ENCODE results near the gene BCL6. TPM values are rescaled to one million over a fixed set of nuclear protein-coding genes. Genes with fewer than 3 reads are reported as not detected.

The BCL6 gene
- total and polyA plus RNA-seq, 2 experiments from 2014 or later, result 2.6 to 5.9 TPM

- no peak for TF ChIP-seq ZNF462 (CRISPR knock-in tag; IDR thresholded peaks at IDR 0.05)
- TF ChIP-seq JUNB (IDR thresholded peaks at IDR 0.05; ENCODE audit: unreplicated experiment), result no peak
- no peak for TF ChIP-seq ETS1 (IDR thresholded peaks at IDR 0.05)
These were observed 19.5 kb downstream of the BCL6 start (continued) for GRCh38 chr3:187725653-187726370.

GRCh38 chr3:187725224-187725623 is 20.0 kb downstream of the BCL6 start:
- H3K4me2 ChIP-seq, result no peak overlapping the region
- H3K4me1 ChIP-seq (ENCODE audit: insufficient read depth), result peaks cover 7% of the 10 kb centered on the region; the same call in 1 of the 2 replicates
- peaks cover 9% of the 10 kb centered on the region; the same call in 1 of the 2 replicates for H3K36me3 ChIP-seq (ENCODE audit: insufficient read depth)
- no peaks in the 10 kb centered on the region for H3K27me3 Mint-ChIP-seq (ENCODE audit: insufficient read depth, low read depth, poor library complexity)
- peaks cover 10% of the 10 kb centered on the region for H3K4me1 Mint-ChIP-seq
- H3K4me3 ChIP-seq, result no peak overlapping the region
- no peak overlapping the region for H3K4me3 Mint-ChIP-seq
- no peak overlapping the region for H3K27ac ChIP-seq (ENCODE audit: low read depth)
- no peak overlapping the region for H3K27ac Mint-ChIP-seq
- H3K9me2 ChIP-seq (ENCODE audit: insufficient read depth), result no peaks in the 10 kb centered on the region
- H3F3A ChIP-seq (replicated peaks; ENCODE audit: low read depth), result no peaks in the 10 kb centered on the region; the same call in 1 of the 2 replicates
- H3K27me3 ChIP-seq (ENCODE audit: insufficient read depth), result no peaks in the 10 kb centered on the region
- H3K9me3 Mint-ChIP-seq, result no peaks in the 10 kb centered on the region; the same call in 2 of the 3 replicates
- ATAC-seq, result no peak
- H2AFZ ChIP-seq, result no peak overlapping the region
- H3K79me2 ChIP-seq (replicated peaks; ENCODE audit: insufficient read depth), result no peaks in the 10 kb centered on the region
- H3K36me3 Mint-ChIP-seq (ENCODE audit: low read depth), result peaks cover 54% of the 10 kb centered on the region
- no peaks in the 10 kb centered on the region for H4K20me1 ChIP-seq (replicated peaks; ENCODE audit: insufficient read depth)
- no peak for DNase-seq (ENCODE audit: low spot score)
- TF ChIP-seq ETS1 (IDR thresholded peaks at IDR 0.05), result no peak
- no peak for TF ChIP-seq EZH2phosphoT487 (IDR thresholded peaks at IDR 0.05; ENCODE audit: unreplicated experiment)
- TF ChIP-seq ZNF462 (CRISPR knock-in tag; IDR thresholded peaks at IDR 0.05), result no peak
- TF ChIP-seq POLR2AphosphoS5 (IDR thresholded peaks at IDR 0.05; ENCODE audit: low read depth), result no peak
- no peak for TF ChIP-seq JUNB (IDR thresholded peaks at IDR 0.05; ENCODE audit: unreplicated experiment)
